ENCODE results near the gene IRF9. TPM values are rescaled to one million over a fixed set of nuclear protein-coding genes. Genes with fewer than 3 reads are reported as not detected.

The IRF9 gene
- total and polyA plus RNA-seq, 2 of the 4 experiments (the other 2 are of a cell fraction), result 25.6 to 34.6 TPM

- TF ChIP-seq ELK1 (IDR thresholded peaks at IDR 0.05; ENCODE audit: borderline replicate concordance, low read depth, low read length), result no peak
These were observed 15.2 kb upstream of the IRF9 start (continued) for GRCh38 chr14:24145690-24146452.

GRCh38 chr14:24146453-24146977 lies 14.6 kb upstream of the IRF9 start, which contains the start of gene PSME2:
Gene PSME2 (minus strand): TSS chr14:24146610. CDS start chr14:24146581, 29 bp downstream.
- Histone ChIP-seq H3K27ac (ENCODE audit: insufficient read depth, low read length) (peak within 1 kb of the TSS; percentile 79), H2AFZ (replicated peaks; ENCODE audit: low read length, poor library complexity) (peak within 1 kb of the TSS; percentile 91), H3K4me2 (ENCODE audit: low read depth, low read length) (peak within 1 kb of the TSS; percentile 96), H2BK120ac (ENCODE audit: low read depth, low read length) (0 out of 2 replicates have a peak within 1 kb of the TSS, but pooled peaks have one; percentile 3), H3K36me3 (ENCODE audit: control insufficient read depth, insufficient read depth, low read length) (peaks cover 25% of the 10 kb centered on the region), H3K27me3 (ENCODE audit: control insufficient read depth, insufficient read depth, low read length) (no peaks in the 10 kb centered on the region), H3K9me1 (ENCODE audit: insufficient read depth, low read length) (peaks cover 15% of the 10 kb centered on the region), H2BK5ac (ENCODE audit: low read depth, low read length, poor library complexity, severe bottlenecking) (peak within 1 kb of the TSS; percentile 71), H3K4me3 (ENCODE audit: insufficient read depth, low read depth, low read length) (peak within 1 kb of the TSS; percentile 86), H2BK15ac (ENCODE audit: low read depth, low read length) (peak within 1 kb of the TSS; percentile 10; the same call in 1 of the 3 replicates), H3K79me1 (ENCODE audit: low read depth in 1 of 2, low read length in 2 of 2) (peaks cover 35 to 74% of the 10 kb centered on the region in 2 experiments), H2AK9ac (replicated peaks; ENCODE audit: low read depth, low read length, poor library complexity) (peak within 1 kb of the TSS; percentile 92), H3K9me3 (ENCODE audit: control insufficient read depth, insufficient read depth, low read length) (no peaks in the 10 kb centered on the region), H3K56ac (ENCODE audit: extremely low read depth, insufficient read depth, low read length) (peak within 1 kb of the TSS; percentile 67), H4K91ac (ENCODE audit: insufficient read depth, low read depth, low read length) (peak within 1 kb of the TSS; percentile 75), H3K23ac (ENCODE audit: low read depth, low read length) (peak within 1 kb of the TSS; percentile 88), H4K8ac (ENCODE audit: low read depth in 2 of 2, low read length in 2 of 2) (peak within 1 kb of the TSS; percentile 2 to 81; a peak in 3 of 4 replicates), H4K20me1 (ENCODE audit: insufficient read depth, low read length) (peaks cover 10% of the 10 kb centered on the region), H3K4me1 (ENCODE audit: control insufficient read depth, insufficient read depth, low read length) (peaks cover 10% of the 10 kb centered on the region), H3K14ac (replicated peaks; ENCODE audit: low read depth, low read length) (peak within 1 kb of the TSS; percentile 72), H2AK5ac (ENCODE audit: low read depth, low read length) (peak within 1 kb of the TSS; percentile 72), H4K5ac (ENCODE audit: low read depth, low read length) (peak within 1 kb of the TSS; percentile 46), H2BK20ac (ENCODE audit: low read depth, low read length) (no peak within 1 kb of the TSS; the same call in 1 of the 2 replicates), H3K9ac (ENCODE audit: low read depth, low read length) (peak within 1 kb of the TSS; percentile 96), H3K18ac (ENCODE audit: low read depth, low read length) (peak within 1 kb of the TSS; percentile 22; the same call in 1 of the 2 replicates), H3K4ac (ENCODE audit: low read depth, low read length) (peak within 1 kb of the TSS; percentile 76)
- DNase-seq (peak; percentile 97), ATAC-seq (ENCODE audit: low read depth) (peak; percentile 85)
- ChIA-PET CTCF (interaction anchor here (0.6 to 1.5 kb wide), 5 partner anchors 10 to 63 kb away, joined by 3 read pairs; partner anchors contain the start of gene IRF9), POLR2A (ENCODE audit: unreplicated experiment) (interaction anchor here (1.0 to 1.4 kb wide), 2 partner anchors 10 to 33 kb away, joined by 3 to 6 read pairs; partner anchors contain the start of genes DCAF11, NRL and PSME1)
- TF ChIP-seq MAZ (IDR thresholded peaks at IDR 0.05; ENCODE audit: borderline replicate concordance, low read depth, low read length) (peak; percentile 89; the same call in 1 of the 2 replicates), BHLHE40 (IDR thresholded peaks at IDR 0.05; ENCODE audit: low read depth, low read length) (no peak), MXI1 (IDR thresholded peaks at IDR 0.05; ENCODE audit: borderline replicate concordance, low read depth, low read length) (peak; percentile 88), CTCF (conservative IDR thresholded peaks at IDR 0.05; ENCODE audit: low read depth, low read length) (no peak), POLR2A (IDR thresholded peaks at IDR 0.05; ENCODE audit: low read depth, low read length) (peak; percentile 66; the same call in 1 of the 2 replicates)
- intact Hi-C loops (cut with micrococcal nuclease), result loop anchor here (2.0 kb wide), 1 partner anchor 150 kb away; no protein-coding TSS in a partner anchor
- WGBS, 2 experiments (ENCODE audit: extremely low coverage in 2 of 2, insufficient read length in 1 of 2), result 0% methylated on average over 3 of the region's 25 CpGs; no CpG with 5 or more reads in 1 of the 2 experiments
- in situ Hi-C loops (cut with MboI; ENCODE audit: low sequenced_read_pairs), result loop anchor here (25.0 kb wide), 2 partner anchors 834 to 1059 kb away; partner anchors contain the start of genes ACIN1, BCL2L2, C14orf119 and PABPN1
- BruUV-seq (replicated peaks), result no TSS peak
- dilution Hi-C loops (cut with HindIII; ENCODE audit: low sequenced_read_pairs, unreplicated experiment), result no loop called here

Measured in IMR-90 (cell line).